Suppressor macrophage (primary cell): ENCODE measurements around the gene SLC35F3.

Source experiments
- DNase-seq, 4 experiments: peaks; one replicate each; pipeline ENCODE4 v3.0.0-alpha.2; 2020 to 2022

Gene SLC35F3

GRCh38 chr1:234372011-234372757 lies 467.7 kb downstream of the SLC35F3 start:
- peak; percentile 9 to 41 (median 28) for DNase-seq

GRCh38 chr1:234373064-234373958 lies 468.8 kb downstream of the SLC35F3 start, which contains the start of gene COA6:
Gene COA6, plus strand, starts transcription at chr1:234373456. Its CDS starts 11 bp downstream, at chr1:234373467.
- peak; percentile 96 to 99 (median 98) for DNase-seq

GRCh38 chr1:234373959-234374254 lies 469.4 kb downstream of the SLC35F3 start:
- DNase-seq = peak in 1 of 4 experiments; percentile 68
